A549 (cell line): ENCODE measurements around the gene PDE6D.

Experiments used
- CHD4 ChIP-seq: fragments of 200-600 bp; sonication (generic); IDR thresholded peaks from 2 replicates; pipeline ENCODE4 v1.6.1; 2016; ENCODE audit warnings: antibody characterized with exemption, mild to moderate bottlenecking, borderline replicate concordance
- MAZ ChIP-seq: fragments of 150-350 bp; IDR thresholded peaks from 2 replicates; pipeline ENCODE4 v1.6.1; 2014; ENCODE audit warnings: antibody characterized with exemption, low read depth, low read length, borderline replicate concordance
- POLR2A ChIP-seq: IDR thresholded peaks from 2 replicates; pipeline ENCODE4 v1.6.1; 2012; ENCODE audit warnings: mild to moderate bottlenecking, low read length
- RAD21 ChIP-seq, 2 experiments: fragments of >200 bp in 1 of 2; sonication (Bioruptor Twin) in 1 of 2; formaldehyde crosslinking in 1 of 2; IDR thresholded peaks in 1 of 2; conservative IDR thresholded peaks in 1 of 2; 2 replicates in 1 of 2; 3 replicates in 1 of 2; pipeline ENCODE4 v1.6.1; 2012 to 2018; ENCODE audit warnings: inconsistent platforms in 1 of 2
- TF ChIP-seq, protein P1 (sequence below): fragments of 150-350 bp; IDR thresholded peaks from 2 replicates; pipeline ENCODE4 v1.6.1; 2014; ENCODE audit warnings: low read depth, mild to moderate bottlenecking, low read length
- TF ChIP-seq, protein P2 (sequence below): fragments of 250-450 bp; sonication (Bioruptor Pico); IDR thresholded peaks from 2 replicates; pipeline ENCODE4 v1.5.0; 2021; ENCODE audit warnings: mild to moderate bottlenecking, moderate library complexity, borderline replicate concordance

DNA sequence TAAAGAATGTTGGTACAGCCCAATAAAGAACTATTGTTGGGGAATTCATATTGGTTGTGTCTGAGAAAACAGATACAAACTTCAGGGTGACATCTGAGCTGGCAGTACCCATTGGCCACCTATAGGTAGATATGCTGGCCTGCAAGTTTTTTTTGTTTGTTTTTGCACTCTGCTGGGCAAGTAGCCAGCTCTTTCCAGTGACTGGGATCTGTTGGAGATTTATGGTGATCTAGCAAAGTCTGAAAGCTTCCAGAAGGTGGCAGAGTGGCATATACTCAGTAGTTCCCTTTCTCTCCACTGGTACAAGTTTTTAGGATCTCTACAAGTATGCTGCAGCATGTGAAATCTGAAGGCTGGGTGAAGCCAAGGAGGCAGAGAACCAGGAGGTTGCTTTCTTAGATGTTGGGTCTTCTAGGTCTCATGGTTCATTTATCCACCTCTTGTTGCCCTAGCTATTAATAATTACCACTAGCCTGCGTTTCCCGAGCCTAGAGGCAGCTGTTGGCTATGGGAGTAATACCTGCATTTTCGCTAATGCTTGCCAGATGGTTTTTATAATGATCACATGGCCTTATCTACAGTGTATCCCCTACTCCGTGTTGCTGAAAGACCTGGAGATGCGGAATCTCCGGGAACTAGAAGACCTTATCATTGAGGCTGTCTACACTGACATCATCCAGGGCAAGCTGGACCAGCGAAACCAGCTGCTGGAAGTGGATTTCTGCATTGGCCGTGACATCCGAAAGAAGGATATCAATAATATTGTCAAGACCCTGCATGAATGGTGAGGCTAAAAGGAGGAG, 14.6 kb upstream of the PDE6D start:
- TF ChIP-seq, protein P1, sequence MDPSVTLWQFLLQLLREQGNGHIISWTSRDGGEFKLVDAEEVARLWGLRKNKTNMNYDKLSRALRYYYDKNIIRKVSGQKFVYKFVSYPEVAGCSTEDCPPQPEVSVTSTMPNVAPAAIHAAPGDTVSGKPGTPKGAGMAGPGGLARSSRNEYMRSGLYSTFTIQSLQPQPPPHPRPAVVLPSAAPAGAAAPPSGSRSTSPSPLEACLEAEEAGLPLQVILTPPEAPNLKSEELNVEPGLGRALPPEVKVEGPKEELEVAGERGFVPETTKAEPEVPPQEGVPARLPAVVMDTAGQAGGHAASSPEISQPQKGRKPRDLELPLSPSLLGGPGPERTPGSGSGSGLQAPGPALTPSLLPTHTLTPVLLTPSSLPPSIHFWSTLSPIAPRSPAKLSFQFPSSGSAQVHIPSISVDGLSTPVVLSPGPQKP, result no peak
- TF ChIP-seq CHD4, result no peak
- no peak; a peak in 1 of 5 replicates for TF ChIP-seq RAD21 (conservative IDR thresholded peaks at IDR 0.05 in 1 of 2, IDR thresholded peaks at IDR 0.05 in 1 of 2)
- TF ChIP-seq POLR2A, result no peak
- no peak for TF ChIP-seq MAZ
- TF ChIP-seq, protein P2, sequence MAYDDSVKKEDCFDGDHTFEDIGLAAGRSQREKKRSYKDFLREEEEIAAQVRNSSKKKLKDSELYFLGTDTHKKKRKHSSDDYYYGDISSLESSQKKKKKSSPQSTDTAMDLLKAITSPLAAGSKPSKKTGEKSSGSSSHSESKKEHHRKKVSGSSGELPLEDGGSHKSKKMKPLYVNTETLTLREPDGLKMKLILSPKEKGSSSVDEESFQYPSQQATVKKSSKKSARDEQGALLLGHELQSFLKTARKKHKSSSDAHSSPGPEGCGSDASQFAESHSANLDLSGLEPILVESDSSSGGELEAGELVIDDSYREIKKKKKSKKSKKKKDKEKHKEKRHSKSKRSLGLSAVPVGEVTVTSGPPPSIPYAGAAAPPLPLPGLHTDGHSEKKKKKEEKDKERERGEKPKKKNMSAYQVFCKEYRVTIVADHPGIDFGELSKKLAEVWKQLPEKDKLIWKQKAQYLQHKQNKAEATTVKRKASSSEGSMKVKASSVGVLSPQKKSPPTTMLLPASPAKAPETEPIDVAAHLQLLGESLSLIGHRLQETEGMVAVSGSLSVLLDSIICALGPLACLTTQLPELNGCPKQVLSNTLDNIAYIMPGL (CRISPR knock-in tag), result no peak
